Fibroblast of mammary gland (primary cell): ENCODE results near the gene TRAFD1.

ENCODE experiments used
- DNase-seq: peaks from one replicate; pipeline ENCODE4 v3.0.0-alpha.2; 2010; ENCODE audit warnings: low read depth
- H3K4me3 ChIP-seq: 2 replicates; pipeline ENCODE4 v1.5.1; 2011; ENCODE audit warnings: low read depth, mild to moderate bottlenecking, low read length, moderate library complexity; ENCODE audit not compliant: control insufficient read depth
- CTCF ChIP-seq: conservative IDR thresholded peaks from 2 replicates; pipeline ENCODE4 v1.5.1; 2011; ENCODE audit warnings: low read depth, low read length, inconsistent platforms; ENCODE audit not compliant: control insufficient read depth, insufficient read depth

The TRAFD1 gene

GRCh38 chr12:112185093-112185923, 59.9 kb downstream of the TRAFD1 start:
- no peak for DNase-seq
- no peak overlapping the region for H3K4me3 ChIP-seq
- no peak for TF ChIP-seq CTCF

- no peak for DNase-seq
- no peak for TF ChIP-seq CTCF
Measured at GRCh38 chr12:112188130-112188830, 62.9 kb downstream of the TRAFD1 start.

GRCh38 chr12:112190231-112191025, 65.1 kb downstream of the TRAFD1 start:
- no peak for DNase-seq
- H3K4me3 ChIP-seq, result no peak overlapping the region
- no peak for TF ChIP-seq CTCF

More at GRCh38 chr12:112188130-112188830, 62.9 kb downstream of the TRAFD1 start:
- no peak overlapping the region for H3K4me3 ChIP-seq

GRCh38 chr12:112191201-112191600, 65.8 kb downstream of the TRAFD1 start:
- H3K4me3 ChIP-seq, result no peak overlapping the region
- DNase-seq, result no peak
- TF ChIP-seq CTCF, result no peak

- DNase-seq, result no peak
- no peak for TF ChIP-seq CTCF
Measured at GRCh38 chr12:112191840-112192321, 66.5 kb downstream of the TRAFD1 start.

GRCh38 chr12:112192475-112192874, 67.1 kb downstream of the TRAFD1 start:
- no peak overlapping the region for H3K4me3 ChIP-seq
- DNase-seq, result no peak
- TF ChIP-seq CTCF, result no peak

More at GRCh38 chr12:112191840-112192321, 66.5 kb downstream of the TRAFD1 start:
- H3K4me3 ChIP-seq, result no peak overlapping the region
